AG04449 (cell line): ENCODE results near the gene HDAC4.

Source experiments
- CTCF ChIA-PET: fragments of 350-600 bp; formaldehyde crosslinking; extraction: SDS; loops from one replicate; lab custom pipeline; 2021; ENCODE audit warnings: antibody characterized with exemption; lab: Yijun Ruan, JAX
- POLR2A ChIA-PET: fragments of 400-600, 350-600 bp; formaldehyde crosslinking; extraction: SDS; loops from one replicate; lab custom pipeline; 2020; ENCODE audit warnings: antibody characterized with exemption, inconsistent platforms; lab: Yijun Ruan, JAX
- DNase-seq: peaks from one replicate; pipeline ENCODE4 v3.0.0-alpha.2; 2010; ENCODE audit warnings: low read depth, low spot score
- H3K4me3 ChIP-seq: 2 replicates; pipeline ENCODE4 v1.5.1; 2011; ENCODE audit warnings: low read depth, mild to moderate bottlenecking, control low read depth, low read length
- TF ChIP-seq, protein P1 (sequence below): IDR thresholded peaks from one replicate; pipeline ENCODE4 v1.5.1; 2011; ENCODE audit warnings: mild to moderate bottlenecking, moderate library complexity, low read length, control low read depth, inconsistent platforms; ENCODE audit not compliant: insufficient read depth; ENCODE audit errors: missing control alignments

Gene HDAC4

DNA sequence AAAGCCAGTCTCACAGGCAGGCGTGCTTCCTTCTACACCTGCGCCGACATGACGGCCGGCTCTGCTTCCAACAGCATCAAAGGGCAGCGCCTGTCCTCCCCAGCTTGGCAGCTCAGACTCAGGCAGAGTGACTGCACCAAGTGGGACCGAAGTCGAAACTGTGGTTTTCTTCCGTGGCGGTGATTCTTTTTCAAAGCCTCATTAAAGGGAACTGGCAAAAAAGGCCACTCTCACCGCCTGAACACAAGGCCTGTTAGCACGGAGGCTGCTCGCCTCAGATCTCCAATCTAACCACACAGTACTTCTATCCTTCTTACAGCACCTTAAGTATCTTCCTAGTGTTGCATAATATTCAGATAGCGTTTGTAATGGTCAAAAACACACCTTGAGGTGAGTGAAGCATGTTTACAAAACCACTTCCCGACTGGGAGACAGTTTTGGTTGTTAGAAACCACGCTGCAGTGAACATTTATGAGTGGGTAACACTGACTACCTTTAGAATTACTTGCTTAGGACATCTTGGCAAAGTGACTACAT is 236.4 kb downstream of the HDAC4 start:
- H3K4me3 ChIP-seq: no peak overlapping the region
- CTCF ChIA-PET: no interaction called here
- POLR2A ChIA-PET: no interaction called here

DNA sequence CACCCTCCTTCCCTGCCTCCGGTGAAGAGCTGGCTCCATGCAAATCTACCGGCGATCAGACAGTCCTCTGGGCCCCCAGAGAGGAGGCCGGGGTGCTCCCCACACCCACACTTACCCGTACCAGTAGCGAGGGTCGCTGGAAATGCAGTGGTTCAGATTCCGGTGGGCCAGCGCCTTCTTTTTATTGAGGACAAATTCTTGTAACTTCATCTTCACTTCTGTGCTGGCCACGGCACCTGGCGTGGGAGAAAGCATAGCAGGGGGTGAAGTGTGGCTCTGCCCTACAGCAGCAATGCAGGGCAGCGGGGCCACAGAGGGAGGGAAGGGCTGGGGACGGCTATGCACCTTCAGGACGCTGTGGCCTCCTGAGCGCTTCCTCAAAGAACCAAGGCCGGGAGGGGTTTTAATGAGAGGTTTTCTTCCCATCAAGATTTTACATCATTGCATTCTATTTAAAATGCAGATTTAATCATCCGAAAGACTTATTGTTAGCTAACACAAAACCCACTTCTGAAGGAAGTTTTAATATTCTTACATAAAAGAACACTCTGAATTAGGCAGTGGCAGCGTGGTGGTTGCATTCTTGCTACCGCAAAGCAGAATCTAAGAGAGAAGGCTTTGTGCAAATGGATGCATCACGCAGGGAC is 237.0 kb downstream of the HDAC4 start:
- no peak for DNase-seq
- CTCF ChIA-PET: no interaction called here
- H3K4me3 ChIP-seq: no peak overlapping the region
- TF ChIP-seq, protein P1, sequence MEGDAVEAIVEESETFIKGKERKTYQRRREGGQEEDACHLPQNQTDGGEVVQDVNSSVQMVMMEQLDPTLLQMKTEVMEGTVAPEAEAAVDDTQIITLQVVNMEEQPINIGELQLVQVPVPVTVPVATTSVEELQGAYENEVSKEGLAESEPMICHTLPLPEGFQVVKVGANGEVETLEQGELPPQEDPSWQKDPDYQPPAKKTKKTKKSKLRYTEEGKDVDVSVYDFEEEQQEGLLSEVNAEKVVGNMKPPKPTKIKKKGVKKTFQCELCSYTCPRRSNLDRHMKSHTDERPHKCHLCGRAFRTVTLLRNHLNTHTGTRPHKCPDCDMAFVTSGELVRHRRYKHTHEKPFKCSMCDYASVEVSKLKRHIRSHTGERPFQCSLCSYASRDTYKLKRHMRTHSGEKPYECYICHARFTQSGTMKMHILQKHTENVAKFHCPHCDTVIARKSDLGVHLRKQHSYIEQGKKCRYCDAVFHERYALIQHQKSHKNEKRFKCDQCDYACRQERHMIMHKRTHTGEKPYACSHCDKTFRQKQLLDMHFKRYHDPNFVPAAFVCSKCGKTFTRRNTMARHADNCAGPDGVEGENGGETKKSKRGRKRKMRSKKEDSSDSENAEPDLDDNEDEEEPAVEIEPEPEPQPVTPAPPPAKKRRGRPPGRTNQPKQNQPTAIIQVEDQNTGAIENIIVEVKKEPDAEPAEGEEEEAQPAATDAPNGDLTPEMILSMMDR: no peak
- POLR2A ChIA-PET: no interaction called here

More for the DNA sequence above, 236.4 kb downstream of the HDAC4 start:
- DNase-seq: no peak
- TF ChIP-seq, protein P1: no peak

DNA sequence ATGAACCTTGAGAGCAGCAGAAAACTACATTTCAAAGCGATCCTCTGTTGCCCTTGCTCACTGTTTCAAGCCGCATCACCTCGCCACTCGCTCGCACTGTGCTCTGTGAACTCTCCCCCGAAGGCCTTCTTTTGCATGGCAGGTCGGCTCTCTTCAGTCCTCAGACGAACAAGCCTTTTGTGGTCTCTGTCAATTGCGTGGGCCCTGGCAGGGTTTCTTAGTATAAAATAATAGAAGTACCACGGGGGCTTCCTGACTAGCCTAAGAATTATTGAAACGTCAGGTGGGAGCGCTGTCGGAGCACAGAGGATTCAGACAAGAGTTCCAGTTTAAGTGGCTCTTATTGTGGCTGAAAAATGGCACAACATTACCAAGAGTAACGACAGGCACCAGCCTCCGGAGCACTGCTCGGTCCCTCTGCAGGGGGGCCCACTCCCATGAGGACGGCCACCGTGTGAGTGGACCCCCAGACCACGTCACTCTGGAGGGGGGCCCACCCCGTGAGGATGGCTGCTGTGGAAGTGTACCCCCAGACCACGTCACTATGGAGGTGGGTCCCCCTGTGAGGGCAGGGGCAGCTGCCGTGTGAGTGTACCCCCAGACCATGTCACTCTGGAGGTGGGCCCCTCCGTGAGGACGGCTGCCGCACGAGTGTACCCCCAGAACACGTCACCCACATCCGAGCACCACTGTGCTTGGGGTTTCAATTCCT is 237.7 kb downstream of the HDAC4 start:
- ChIA-PET POLR2A (no interaction called here), CTCF (no interaction called here)
- no peak for DNase-seq
- H3K4me3 ChIP-seq: no peak overlapping the region
- TF ChIP-seq, protein P1: no peak

DNA sequence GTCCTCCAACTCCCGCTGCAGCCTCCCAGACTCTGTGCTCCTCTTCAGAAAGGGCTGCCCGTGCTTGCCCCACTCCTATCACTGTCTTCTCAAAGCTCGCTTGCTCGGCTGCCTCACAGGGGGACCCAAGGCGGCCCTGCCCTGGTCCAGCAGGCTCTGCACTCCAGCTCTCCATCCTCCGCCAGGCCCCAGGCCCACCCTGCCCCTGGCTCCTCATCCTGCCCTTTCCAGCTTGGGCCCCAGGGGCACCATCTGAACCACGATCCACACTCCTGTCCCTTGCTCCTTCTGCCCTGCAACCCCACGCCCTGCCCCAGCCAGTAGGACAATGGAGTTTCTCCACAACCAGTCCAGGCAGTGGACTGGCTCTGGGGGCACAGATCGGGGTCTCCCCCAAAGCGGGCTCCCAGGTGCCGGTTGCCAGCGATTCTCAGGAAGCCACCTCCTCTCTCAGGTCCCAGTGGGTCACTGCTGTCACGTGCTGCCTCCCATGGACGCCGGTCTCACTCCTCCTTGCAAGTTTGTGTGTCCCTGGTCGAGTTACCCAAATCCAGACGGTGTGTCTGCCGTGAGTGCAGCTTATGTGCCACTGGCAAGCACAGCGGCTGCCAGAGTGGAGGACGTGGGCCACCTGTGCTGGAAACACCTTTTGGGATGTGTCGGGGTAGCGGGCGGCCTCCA is 238.5 kb downstream of the HDAC4 start:
- TF ChIP-seq, protein P1: no peak
- DNase-seq: no peak
- ChIA-PET CTCF (no interaction called here), POLR2A (no interaction called here)
- H3K4me3 ChIP-seq: no peak overlapping the region

DNA sequence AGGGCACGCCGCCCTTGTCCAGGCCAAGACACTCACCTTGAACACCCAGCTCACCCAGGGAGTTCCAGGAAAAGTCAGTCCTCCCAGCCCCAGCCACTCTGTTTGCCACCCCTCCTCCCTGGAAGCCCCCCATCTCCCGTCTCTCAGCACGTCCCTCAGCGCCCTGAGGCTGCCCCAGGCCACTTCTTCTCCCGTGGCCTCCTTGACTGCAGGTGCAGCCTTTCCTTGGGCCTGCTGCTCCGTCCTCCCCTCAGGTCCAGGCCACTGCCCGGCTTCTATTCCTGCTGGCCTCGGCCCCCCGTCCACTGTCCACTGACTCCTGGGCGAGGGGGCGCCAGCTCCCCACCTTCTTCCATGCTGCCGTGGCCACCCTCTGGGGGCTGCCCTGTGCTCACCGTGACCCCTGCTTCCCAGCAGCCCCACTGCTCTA is 239.1 kb downstream of the HDAC4 start:
- TF ChIP-seq, protein P1: no peak
- H3K4me3 ChIP-seq: no peak overlapping the region
- POLR2A ChIA-PET: no interaction called here
- no peak for DNase-seq
- CTCF ChIA-PET: no interaction called here
